Measurements from ENCODE around the gene CPLX1. TPM values are rescaled to one million over a fixed set of nuclear protein-coding genes. Genes with fewer than 3 reads are reported as not detected.

The CPLX1 gene
- polyA plus RNA-seq, 5 donors: 0.84 to 2.7 (median 1.1) TPM

DNA sequence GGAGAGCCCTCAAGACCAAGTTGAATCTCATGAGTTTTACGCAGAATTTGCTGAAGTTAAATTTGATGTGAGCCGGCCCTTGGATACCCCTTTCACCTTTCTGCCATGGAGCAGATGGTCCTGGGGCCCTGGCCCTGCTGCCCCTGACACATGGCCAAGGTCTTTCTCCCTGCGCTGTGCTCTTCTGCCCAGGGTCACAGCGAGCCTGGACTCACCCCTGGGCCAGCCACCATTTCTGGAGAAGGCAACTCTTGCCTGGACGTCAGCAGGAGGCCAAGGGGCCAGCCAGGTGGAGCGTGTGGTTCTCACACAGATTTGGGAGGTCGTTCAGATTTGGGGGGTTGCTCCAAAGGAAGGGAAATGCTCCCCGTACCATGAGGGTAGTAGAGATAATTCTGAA, 90.3 kb downstream of the CPLX1 start:
- no peak for DNase-seq

Other genes starting within 250 kb of the CPLX1 start
- gene TMEM271, start 249.8 kb downstream of the CPLX1 start, polyA plus RNA-seq (ENCODE audit: insufficient read depth in 1 of 5, insufficient read length in 5 of 5, low replicate concordance in 1 of 5): under 1 TPM in 1 of 5 donors, not detected in 4; 0.05 TPM
- gene PDE6B, start 200.6 kb downstream of the CPLX1 start, polyA plus RNA-seq (ENCODE audit: insufficient read depth in 1 of 5, insufficient read length in 5 of 5, low replicate concordance in 1 of 5): 10 to 100 TPM; 15.0 to 19.0 (median 16.1) TPM
- gene ATP5ME, start 151.9 kb downstream of the CPLX1 start, polyA plus RNA-seq (ENCODE audit: insufficient read depth in 1 of 5, insufficient read length in 5 of 5, low replicate concordance in 1 of 5): 100 to 1,000 TPM; 174 to 273 (median 191) TPM
- 10 to 100 TPM; 16.7 to 56.3 (median 17.4) TPM for gene MYL5, start 151.6 kb downstream of the CPLX1 start, polyA plus RNA-seq (ENCODE audit: insufficient read depth in 1 of 5, insufficient read length in 5 of 5, low replicate concordance in 1 of 5)
- 10 to 100 TPM in 2 of 5 donors, 1 to 10 TPM in 3; 4.6 to 12.5 (median 8.0) TPM for gene SLC49A3, start 137.0 kb downstream of the CPLX1 start, polyA plus RNA-seq (ENCODE audit: insufficient read depth in 1 of 5, insufficient read length in 5 of 5, low replicate concordance in 1 of 5)
- 100 to 1,000 TPM in 2 of 5 donors, 10 to 100 TPM in 3; 73.6 to 109 (median 91.4) TPM for gene PCGF3, start 120.3 kb downstream of the CPLX1 start, polyA plus RNA-seq (ENCODE audit: insufficient read depth in 1 of 5, insufficient read length in 5 of 5, low replicate concordance in 1 of 5)
- gene GAK, start 106.2 kb upstream of the CPLX1 start, polyA plus RNA-seq (ENCODE audit: insufficient read depth in 1 of 5, insufficient read length in 5 of 5, low replicate concordance in 1 of 5): 10 to 100 TPM; 37.5 to 62.9 (median 52.1) TPM
- gene TMEM175, start 106.3 kb upstream of the CPLX1 start, polyA plus RNA-seq (ENCODE audit: insufficient read depth in 1 of 5, insufficient read length in 5 of 5, low replicate concordance in 1 of 5): 10 to 100 TPM; 24.8 to 32.4 (median 28.5) TPM
- gene DGKQ, start 147.4 kb upstream of the CPLX1 start, polyA plus RNA-seq (ENCODE audit: insufficient read depth in 1 of 5, insufficient read length in 5 of 5, low replicate concordance in 1 of 5): 10 to 100 TPM in 1 of 5 donors, 1 to 10 TPM in 4; 4.1 to 10.3 (median 5.2) TPM
- gene IDUA, start 160.9 kb upstream of the CPLX1 start, polyA plus RNA-seq (ENCODE audit: insufficient read depth in 1 of 5, insufficient read length in 5 of 5, low replicate concordance in 1 of 5): 10 to 100 TPM in 4 of 5 donors, 1 to 10 TPM in 1; 9.9 to 22.1 (median 16.9) TPM
- 1 to 10 TPM; 3.5 to 9.1 (median 5.2) TPM for gene SLC26A1, start 167.3 kb upstream of the CPLX1 start, polyA plus RNA-seq (ENCODE audit: insufficient read depth in 1 of 5, insufficient read length in 5 of 5, low replicate concordance in 1 of 5)
- 10 to 100 TPM; 15.1 to 31.3 (median 20.7) TPM for gene FGFRL1, start 185.5 kb upstream of the CPLX1 start, polyA plus RNA-seq (ENCODE audit: insufficient read depth in 1 of 5, insufficient read length in 5 of 5, low replicate concordance in 1 of 5)